Prostate gland (tissue), 2 donors: ENCODE results near the gene MLPH.

Experiments
- CTCF ChIP-seq, 4 experiments: fragments of 200-600 bp in 2 of 4; fragments of 450-650 bp in 2 of 4; sonication (generic) in 2 of 4; IDR thresholded peaks; 1 replicate in 3 of 4; 2 replicates in 1 of 4; pipeline ENCODE4 v1.5.1; 2016 to 2019; ENCODE audit warnings: antibody characterized with exemption in 4 of 4, mild to moderate bottlenecking in 2 of 4, moderate library complexity in 2 of 4
- POLR2AphosphoS5 ChIP-seq: sonication (generic); formaldehyde crosslinking; IDR thresholded peaks from one replicate; pipeline ENCODE4 v1.6.1; 2017; ENCODE audit warnings: antibody characterized with exemption

GRCh38 chr2:237514474-237515130, 27.6 kb downstream of the MLPH start:
- TF ChIP-seq CTCF (IDR thresholded peaks at IDR 0.05): no peak
- peak; percentile 39 for TF ChIP-seq POLR2AphosphoS5
